GM13977 (cell line): ENCODE measurements around the gene GMPR.

Experiments used
- DNase-seq: peaks from one replicate; pipeline ENCODE4 v3.0.0; 2012; ENCODE audit warnings: low spot score
- CTCF ChIP-seq: IDR thresholded peaks from 2 replicates; pipeline ENCODE4 v1.5.1; 2012; ENCODE audit warnings: mild to moderate bottlenecking, control low read depth; ENCODE audit not compliant: insufficient read depth; ENCODE audit errors: extremely low read depth, missing control alignments
- in situ Hi-C: fragments of 300-500 bp; cut with MboI; formaldehyde crosslinking; loops from one replicate; pipeline ENCODE4 v1.12.0; 2022; ENCODE audit warnings: low sequenced_read_pairs, low pct_unique_long_range_greater_than_20kb, mixed read lengths, inconsistent platforms; ENCODE audit not compliant: unreplicated experiment

Gene GMPR

GRCh38 chr6:16240589-16241320, 2.4 kb downstream of the GMPR start:
- DNase-seq: no peak
- in situ Hi-C loops: no loop called here
- TF ChIP-seq CTCF: no peak

GRCh38 chr6:16241321-16241689, 2.9 kb downstream of the GMPR start:
- DNase-seq: no peak
- in situ Hi-C loops: no loop called here
- no peak for TF ChIP-seq CTCF

- in situ Hi-C loops: no loop called here
- DNase-seq: no peak
- no peak for TF ChIP-seq CTCF
Observed at GRCh38 chr6:16243055-16243454, 4.7 kb downstream of the GMPR start.

- no peak for TF ChIP-seq CTCF
- DNase-seq: no peak
- in situ Hi-C loops: no loop called here
Observed at GRCh38 chr6:16243664-16244063, 5.3 kb downstream of the GMPR start.

GRCh38 chr6:16244446-16244845, 6.1 kb downstream of the GMPR start:
- DNase-seq: no peak
- in situ Hi-C loops: no loop called here
- no peak for TF ChIP-seq CTCF

GRCh38 chr6:16244869-16245451, 6.6 kb downstream of the GMPR start:
- DNase-seq: no peak
- in situ Hi-C loops: no loop called here
- TF ChIP-seq CTCF: no peak
